SU-DHL-6 (cell line): ENCODE results near the gene CBFA2T3.
"Not testable (repeated sequence)": the region's sequence is repeated elsewhere in the genome, so short reads cannot be mapped to it uniquely, and the experiment has no call there.

Experiments
- H2AFZ ChIP-seq: fragments of 200-600 bp; sonication (generic); 2 replicates; pipeline ENCODE4 v1.6.1; 2014; ENCODE audit warnings: low read depth, mild to moderate bottlenecking, moderate library complexity, mixed read lengths, antibody characterized with exemption, low read length; ENCODE audit not compliant: severe bottlenecking
- H3F3A ChIP-seq: fragments of 200-600 bp; shearing (Covaris generic); 2 replicates; pipeline ENCODE4 v1.6.0; 2016; ENCODE audit warnings: antibody characterized with exemption, mild to moderate bottlenecking; ENCODE audit not compliant: insufficient read depth
- H3K27ac ChIP-seq: fragments of 200-600 bp; sonication (generic); 2 replicates; pipeline ENCODE4 v1.5.1; 2016; ENCODE audit warnings: low read depth, mild to moderate bottlenecking, low read length, moderate library complexity, mixed read lengths
- H3K27me3 ChIP-seq: fragments of 200-600 bp; sonication (generic), shearing (Covaris generic); 2 replicates; pipeline ENCODE4 v1.6.0; 2014; ENCODE audit warnings: mild to moderate bottlenecking, low read length
- H3K36me3 ChIP-seq: fragments of 200-600 bp; sonication (generic); 2 replicates; pipeline ENCODE4 v1.6.1; 2014; ENCODE audit warnings: mild to moderate bottlenecking, low read length, mixed read lengths
- H3K4me2 ChIP-seq: fragments of 300-600, 200-600 bp; shearing (Covaris generic), sonication (generic); 2 replicates; pipeline ENCODE4 v1.6.0; 2014; ENCODE audit warnings: low read length, low read depth, mild to moderate bottlenecking; ENCODE audit not compliant: poor library complexity, severe bottlenecking
- H3K4me3 ChIP-seq: fragments of 200-600 bp; sonication (generic); 2 replicates; pipeline ENCODE4 v1.5.1; 2014; ENCODE audit warnings: antibody characterized with exemption, low read length, mild to moderate bottlenecking, mixed read lengths; ENCODE audit not compliant: insufficient read depth, poor library complexity, severe bottlenecking
- H3K79me2 ChIP-seq: fragments of 200-600 bp; sonication (generic); 2 replicates; pipeline ENCODE4 v1.6.1; 2014; ENCODE audit warnings: mild to moderate bottlenecking, low read length, moderate library complexity; ENCODE audit not compliant: insufficient read depth
- H3K9ac ChIP-seq: fragments of 200-600 bp; sonication (generic); 2 replicates; pipeline ENCODE4 v1.7.0; 2014; ENCODE audit warnings: mild to moderate bottlenecking, low read length
- H3K9me2 ChIP-seq: fragments of 200-600 bp; sonication (generic); replicated peaks from 2 replicates; pipeline ENCODE4 v1.6.1; 2014; ENCODE audit warnings: low read length; ENCODE audit not compliant: insufficient read depth
- H3K9me3 ChIP-seq: fragments of 200-600 bp; sonication (generic); 2 replicates; pipeline ENCODE4 v1.6.1; 2014; ENCODE audit warnings: low read length, mixed read lengths; ENCODE audit not compliant: insufficient read depth
- H4K20me1 ChIP-seq: fragments of 200-600 bp; sonication (generic); 2 replicates; pipeline ENCODE4 v1.6.1; 2014; ENCODE audit warnings: low read depth, mild to moderate bottlenecking, antibody characterized with exemption, low read length, moderate library complexity, mixed read lengths
- CTCF ChIP-seq: fragments of 200-600 bp; sonication (generic); IDR thresholded peaks from one replicate; pipeline ENCODE4 v1.5.1; 2017; ENCODE audit warnings: antibody characterized with exemption, mild to moderate bottlenecking, low read length, moderate library complexity; ENCODE audit not compliant: insufficient read depth, poor library complexity, severe bottlenecking
- EZH2phosphoT487 ChIP-seq: fragments of 200-600 bp; sonication (generic), shearing (Covaris generic); conservative IDR thresholded peaks from 2 replicates; pipeline ENCODE4 v1.6.1; 2018; ENCODE audit warnings: mild to moderate bottlenecking, antibody characterized with exemption, low read length, moderate library complexity, mixed read lengths

The CBFA2T3 gene

GRCh38 chr16:88919936-88920335, 57.1 kb downstream of the CBFA2T3 start:
- Histone ChIP-seq H3K27ac (no peak overlapping the region), H3F3A (no peaks in the 10 kb centered on the region), H3K4me3 (no peak overlapping the region), H3K9me3 (no peaks in the 10 kb centered on the region), H4K20me1 (peaks cover 7% of the 10 kb centered on the region; the same call in 1 of the 2 replicates), H3K27me3 (no peaks in the 10 kb centered on the region), H3K36me3 (no peaks in the 10 kb centered on the region), H3K79me2 (peaks cover 91% of the 10 kb centered on the region), H2AFZ (no peak overlapping the region), H3K9ac (no peak overlapping the region), H3K4me2 (no peak overlapping the region), H3K9me2 (no peaks in the 10 kb centered on the region)
- no peak for TF ChIP-seq CTCF
- no peak for TF ChIP-seq EZH2phosphoT487

GRCh38 chr16:88918896-88919295, 58.1 kb downstream of the CBFA2T3 start:
- peaks cover 10% of the 10 kb centered on the region; the same call in 1 of the 2 replicates for H4K20me1 ChIP-seq
- not testable (repeated sequence) for H3F3A ChIP-seq, H3K4me2 ChIP-seq, H3K9me2 ChIP-seq, H3K36me3 ChIP-seq, H3K27ac ChIP-seq, H3K9me3 ChIP-seq, H3K9ac ChIP-seq, H3K4me3 ChIP-seq, H2AFZ ChIP-seq, H3K27me3 ChIP-seq
- peaks cover 91% of the 10 kb centered on the region for H3K79me2 ChIP-seq

GRCh38 chr16:88917915-88918627, 58.9 kb downstream of the CBFA2T3 start:
- H3K9me3 ChIP-seq = no peaks in the 10 kb centered on the region
- no peak overlapping the region for H3K27ac ChIP-seq
- H3K4me3 ChIP-seq = no peak overlapping the region
- no peaks in the 10 kb centered on the region for H3K9me2 ChIP-seq
- no peak overlapping the region for H3K4me2 ChIP-seq
- no peak overlapping the region for H3K9ac ChIP-seq
- TF ChIP-seq CTCF (no peak), EZH2phosphoT487 (no peak)
- peaks cover 18% of the 10 kb centered on the region; the same call in 1 of the 2 replicates for H4K20me1 ChIP-seq
- H3K79me2 ChIP-seq = peaks cover 91% of the 10 kb centered on the region
- no peak overlapping the region for H2AFZ ChIP-seq
- H3F3A ChIP-seq = no peaks in the 10 kb centered on the region
- 0 out of 2 replicates have a peak, but pooled peaks cover 5% of the 10 kb centered on the region for H3K36me3 ChIP-seq
- H3K27me3 ChIP-seq = no peaks in the 10 kb centered on the region

GRCh38 chr16:88917146-88917914, 59.7 kb downstream of the CBFA2T3 start:
- Histone ChIP-seq H3K36me3 (0 out of 2 replicates have a peak, but pooled peaks cover 5% of the 10 kb centered on the region), H3K27ac (no peak overlapping the region), H2AFZ (no peak overlapping the region), H3K4me3 (no peak overlapping the region), H3F3A (no peaks in the 10 kb centered on the region), H3K4me2 (no peak overlapping the region), H4K20me1 (peaks cover 26% of the 10 kb centered on the region; the same call in 1 of the 2 replicates), H3K9me2 (no peaks in the 10 kb centered on the region), H3K27me3 (no peaks in the 10 kb centered on the region), H3K9me3 (no peaks in the 10 kb centered on the region), H3K79me2 (peaks cover 91% of the 10 kb centered on the region), H3K9ac (no peak overlapping the region)
- TF ChIP-seq EZH2phosphoT487 = no peak
- no peak for TF ChIP-seq CTCF
